ENCODE measurements around the gene GYG2. TPM values are rescaled to one million over a fixed set of nuclear protein-coding genes. Genes with fewer than 3 reads are reported as not detected.

The GYG2 gene
- total and polyA plus RNA-seq, 2 experiments from 2014 or later, result 41.4 to 44.3 TPM

DNA sequence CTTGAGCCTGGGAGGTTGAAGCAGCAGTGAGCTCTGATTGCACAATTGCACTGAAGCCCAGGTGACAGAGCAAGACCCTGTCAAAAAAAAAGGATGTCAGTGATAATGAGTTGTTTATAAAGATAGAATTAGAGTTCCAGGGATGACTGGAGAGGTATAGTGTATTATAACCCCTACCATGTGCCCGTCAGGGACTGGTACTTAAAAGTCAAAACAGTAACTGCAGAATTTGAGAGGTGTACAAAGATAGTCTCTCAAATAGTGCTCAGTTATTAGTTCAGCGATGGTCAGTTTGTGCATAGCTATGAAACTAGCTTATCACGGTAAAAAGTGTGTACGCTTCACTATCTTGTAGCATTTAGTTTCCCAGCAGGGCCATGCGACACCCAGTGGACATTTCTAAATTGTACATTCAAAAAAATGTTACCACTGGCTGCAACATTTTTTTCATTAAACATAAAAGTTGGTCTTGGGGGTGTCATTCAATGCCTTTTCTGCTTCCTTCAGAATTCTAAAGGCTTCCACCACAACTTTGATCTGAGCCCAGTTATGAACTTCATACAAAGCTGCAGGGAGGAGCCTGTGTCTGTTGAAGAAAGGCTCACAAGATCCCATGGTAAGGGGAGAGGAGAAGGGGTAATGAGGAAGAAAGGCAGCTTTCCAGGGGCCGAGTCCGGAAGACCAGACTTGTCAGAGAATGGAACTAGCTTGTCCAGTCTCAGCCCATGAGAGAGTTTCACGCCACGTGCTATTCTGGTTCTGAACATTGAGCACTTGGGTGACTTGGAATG is 9.2 kb upstream of the GYG2 start:
- DNase-seq (ENCODE audit: low spot score), result peak; percentile 58
- no peaks in the 10 kb centered on the region for H3K4me1 ChIP-seq (ENCODE audit: insufficient read depth)
- no peak overlapping the region for H3K4me2 ChIP-seq

GRCh38 chrX:2820136-2820771 is 8.5 kb upstream of the GYG2 start:
- Histone ChIP-seq H3K4me2 (no peak overlapping the region), H3K9me2 (replicated peaks; ENCODE audit: insufficient read depth) (no peaks in the 10 kb centered on the region), H4K20me1 (ENCODE audit: insufficient read depth, poor library complexity, severe bottlenecking) (no peaks in the 10 kb centered on the region), H3K4me3 (no peak overlapping the region), H2AFZ (no peak overlapping the region), H3K9me3 (ENCODE audit: low read depth) (no peaks in the 10 kb centered on the region), H3K4me1 (ENCODE audit: insufficient read depth) (no peaks in the 10 kb centered on the region), H3K27me3 (no peaks in the 10 kb centered on the region), H3K36me3 (replicated peaks; ENCODE audit: insufficient read depth, low read depth) (no peaks in the 10 kb centered on the region), H3K79me2 (no peaks in the 10 kb centered on the region), H3K27ac (no peak overlapping the region)
- no peak for DNase-seq (ENCODE audit: low spot score)
- TF ChIP-seq EZH2 (IDR thresholded peaks at IDR 0.05; ENCODE audit: borderline replicate concordance), result no peak
- no peak for TF ChIP-seq CTCF (IDR thresholded peaks at IDR 0.05; ENCODE audit: poor library complexity)
- TF ChIP-seq EZH2phosphoT487 (IDR thresholded peaks at IDR 0.05; ENCODE audit: low read depth, severe bottlenecking, unreplicated experiment), result no peak
- WGBS (ENCODE audit: low lambda C conversion rate, missing lambda C conversion rate), result 73% methylated on average over 8 of the region's 8 CpGs

More for the DNA sequence above, 9.2 kb upstream of the GYG2 start:
- Histone ChIP-seq H3K79me2 (no peaks in the 10 kb centered on the region), H3K27ac (no peak overlapping the region), H4K20me1 (ENCODE audit: insufficient read depth, poor library complexity, severe bottlenecking) (no peaks in the 10 kb centered on the region), H3K9me2 (replicated peaks; ENCODE audit: insufficient read depth) (no peaks in the 10 kb centered on the region), H3K4me3 (no peak overlapping the region), H3K9me3 (ENCODE audit: low read depth) (no peaks in the 10 kb centered on the region), H3K27me3 (no peaks in the 10 kb centered on the region), H2AFZ (no peak overlapping the region), H3K36me3 (replicated peaks; ENCODE audit: insufficient read depth, low read depth) (no peaks in the 10 kb centered on the region)
- TF ChIP-seq EZH2phosphoT487 (IDR thresholded peaks at IDR 0.05; ENCODE audit: low read depth, severe bottlenecking, unreplicated experiment), result no peak
- TF ChIP-seq CTCF (IDR thresholded peaks at IDR 0.05; ENCODE audit: poor library complexity), result peak; percentile 56
- WGBS (ENCODE audit: low lambda C conversion rate, missing lambda C conversion rate), result 58% methylated on average over 9 of the region's 9 CpGs

DNA sequence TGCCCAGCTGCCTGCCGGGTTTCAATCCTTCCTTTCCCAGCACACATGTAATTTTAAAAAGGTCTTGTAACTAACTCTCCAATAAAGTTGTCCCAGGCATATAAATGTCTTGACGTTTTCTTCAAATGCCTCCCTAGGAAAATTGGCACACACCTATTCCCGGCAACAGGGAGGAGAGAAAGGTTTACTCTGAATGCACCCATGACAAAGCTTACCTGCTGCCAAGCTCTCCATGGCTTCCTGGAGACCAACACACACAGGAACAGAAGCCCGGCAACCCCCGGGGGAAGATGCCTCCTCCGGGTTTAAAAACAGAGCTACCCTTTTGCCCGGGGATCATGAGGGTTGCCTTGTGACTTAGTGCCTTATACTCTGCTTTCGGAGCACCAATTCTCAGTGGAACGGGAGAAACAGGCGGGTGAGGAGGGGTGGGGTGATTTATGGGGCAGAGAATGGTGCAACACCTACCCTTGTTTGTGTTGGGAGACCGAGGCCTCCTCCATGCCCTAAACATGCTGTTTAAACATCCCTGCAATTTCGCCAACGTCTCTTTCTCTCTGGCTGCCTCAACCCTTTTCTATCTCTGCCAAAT is 4.8 kb upstream of the GYG2 start:
- Histone ChIP-seq H3K27me3 (no peaks in the 10 kb centered on the region), H3K9me3 (ENCODE audit: low read depth) (no peaks in the 10 kb centered on the region), H4K20me1 (ENCODE audit: insufficient read depth, poor library complexity, severe bottlenecking) (no peaks in the 10 kb centered on the region), H2AFZ (no peak overlapping the region), H3K4me1 (ENCODE audit: insufficient read depth) (no peaks in the 10 kb centered on the region), H3K36me3 (replicated peaks; ENCODE audit: insufficient read depth, low read depth) (no peaks in the 10 kb centered on the region), H3K27ac (no peak overlapping the region), H3K79me2 (no peaks in the 10 kb centered on the region), H3K4me2 (no peak overlapping the region), H3K4me3 (no peak overlapping the region), H3K9me2 (replicated peaks; ENCODE audit: insufficient read depth) (no peaks in the 10 kb centered on the region)
- DNase-seq (ENCODE audit: low spot score), result no peak
- WGBS (ENCODE audit: low lambda C conversion rate, missing lambda C conversion rate), result 60% methylated on average over 12 of the region's 13 CpGs
- TF ChIP-seq EZH2phosphoT487 (IDR thresholded peaks at IDR 0.05; ENCODE audit: low read depth, severe bottlenecking, unreplicated experiment) (no peak), EZH2 (IDR thresholded peaks at IDR 0.05; ENCODE audit: borderline replicate concordance) (no peak), CTCF (IDR thresholded peaks at IDR 0.05; ENCODE audit: poor library complexity) (no peak)

All from hepatocyte (in vitro differentiated cells).